ENCODE data around the gene SLC22A17.

- TF ChIP-seq, protein P1, sequence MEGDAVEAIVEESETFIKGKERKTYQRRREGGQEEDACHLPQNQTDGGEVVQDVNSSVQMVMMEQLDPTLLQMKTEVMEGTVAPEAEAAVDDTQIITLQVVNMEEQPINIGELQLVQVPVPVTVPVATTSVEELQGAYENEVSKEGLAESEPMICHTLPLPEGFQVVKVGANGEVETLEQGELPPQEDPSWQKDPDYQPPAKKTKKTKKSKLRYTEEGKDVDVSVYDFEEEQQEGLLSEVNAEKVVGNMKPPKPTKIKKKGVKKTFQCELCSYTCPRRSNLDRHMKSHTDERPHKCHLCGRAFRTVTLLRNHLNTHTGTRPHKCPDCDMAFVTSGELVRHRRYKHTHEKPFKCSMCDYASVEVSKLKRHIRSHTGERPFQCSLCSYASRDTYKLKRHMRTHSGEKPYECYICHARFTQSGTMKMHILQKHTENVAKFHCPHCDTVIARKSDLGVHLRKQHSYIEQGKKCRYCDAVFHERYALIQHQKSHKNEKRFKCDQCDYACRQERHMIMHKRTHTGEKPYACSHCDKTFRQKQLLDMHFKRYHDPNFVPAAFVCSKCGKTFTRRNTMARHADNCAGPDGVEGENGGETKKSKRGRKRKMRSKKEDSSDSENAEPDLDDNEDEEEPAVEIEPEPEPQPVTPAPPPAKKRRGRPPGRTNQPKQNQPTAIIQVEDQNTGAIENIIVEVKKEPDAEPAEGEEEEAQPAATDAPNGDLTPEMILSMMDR (IDR thresholded peaks at IDR 0.05), result no peak
- no peak for TF ChIP-seq POLR2A (IDR thresholded peaks at IDR 0.05)
Measured at GRCh38 chr14:23388996-23389395, 36.3 kb upstream of the SLC22A17 start.

All from right lobe of liver (tissue), 4 donors.